GM15510 (cell line): ENCODE measurements around the gene GPR142.

Experiments
- POLR2A ChIP-seq: IDR thresholded peaks from 3 replicates; pipeline ENCODE4 v1.6.1; 2011; ENCODE audit warnings: borderline replicate concordance; ENCODE audit not compliant: insufficient read length; ENCODE audit errors: extremely low read depth

Gene GPR142

GRCh38 chr17:74367206-74367605, at the start of gene GPR142:
Gene GPR142 (plus strand): TSS chr17:74367506. CDS start chr17:74369541, 2,035 bp downstream.
- no peak for TF ChIP-seq POLR2A

GRCh38 chr17:74318391-74318790, 48.9 kb upstream of the GPR142 start:
- no peak for TF ChIP-seq POLR2A

- TF ChIP-seq POLR2A, result no peak
These were observed 42.8 kb upstream of the GPR142 start for GRCh38 chr17:74324521-74324920.

GRCh38 chr17:74325376-74325742, 41.9 kb upstream of the GPR142 start:
- TF ChIP-seq POLR2A, result no peak

- TF ChIP-seq POLR2A, result no peak
These were observed 41.4 kb upstream of the GPR142 start, which contains the start of gene KIF19 for GRCh38 chr17:74325743-74326379. Gene KIF19 (plus strand): TSS chr17:74326226. CDS start chr17:74326350, 124 bp downstream.

GRCh38 chr17:74326506-74326905, 40.8 kb upstream of the GPR142 start:
- TF ChIP-seq POLR2A, result no peak

- no peak for TF ChIP-seq POLR2A
These were observed 38.8 kb upstream of the GPR142 start for GRCh38 chr17:74328487-74328886.

GRCh38 chr17:74329378-74329777, 37.9 kb upstream of the GPR142 start:
- TF ChIP-seq POLR2A, result no peak

- no peak for TF ChIP-seq POLR2A
These were observed 36.9 kb upstream of the GPR142 start for GRCh38 chr17:74330446-74330845.

- TF ChIP-seq POLR2A, result no peak
These were observed 35.2 kb upstream of the GPR142 start for GRCh38 chr17:74332017-74332650.

GRCh38 chr17:74332763-74333283, 34.5 kb upstream of the GPR142 start:
- no peak for TF ChIP-seq POLR2A

GRCh38 chr17:74334393-74335039, 32.8 kb upstream of the GPR142 start:
- no peak for TF ChIP-seq POLR2A

GRCh38 chr17:74335529-74336062, 31.7 kb upstream of the GPR142 start:
- TF ChIP-seq POLR2A, result no peak

GRCh38 chr17:74336307-74336706, 31.0 kb upstream of the GPR142 start:
- no peak for TF ChIP-seq POLR2A

GRCh38 chr17:74337834-74338500, 29.3 kb upstream of the GPR142 start:
- TF ChIP-seq POLR2A, result no peak

GRCh38 chr17:74339537-74340195, 27.6 kb upstream of the GPR142 start:
- TF ChIP-seq POLR2A, result no peak
